ENCODE data around the gene ZNHIT2.

ZNHIT2 gene

GRCh38 chr11:65134240-65134951, 16.9 kb upstream of the ZNHIT2 start, which contains the start of gene SYVN1:
TSS of gene SYVN1 (minus strand) at chr11:65134519. CDS start at chr11:65133601, 918 bp downstream.
- Histone ChIP-seq H3K36me3 (ENCODE audit: insufficient read depth, low read length) (peaks cover 3% of the 10 kb centered on the region; the same call in 1 of the 2 replicates), H3K4me3 (ENCODE audit: low read depth, low read length) (peak within 1 kb of the TSS; percentile 85), H3K27ac (ENCODE audit: low read depth, low read length) (peak within 1 kb of the TSS; percentile 93), H3K79me2 (ENCODE audit: control insufficient read depth, insufficient read depth, low read length, unreplicated experiment) (peaks cover 29% of the 10 kb centered on the region), H3K4me1 (ENCODE audit: control insufficient read depth, insufficient read depth, low read length, unreplicated experiment) (peaks cover 6% of the 10 kb centered on the region), H3K27me3 (ENCODE audit: insufficient read depth, low read length) (no peaks in the 10 kb centered on the region), H2AFZ (ENCODE audit: low read length, unreplicated experiment) (peak within 1 kb of the TSS; percentile 46)

GRCh38 chr11:65133724-65134123, 16.2 kb upstream of the ZNHIT2 start:
- Histone ChIP-seq H3K27me3 (ENCODE audit: insufficient read depth, low read length) (no peaks in the 10 kb centered on the region), H3K79me2 (ENCODE audit: control insufficient read depth, insufficient read depth, low read length, unreplicated experiment) (peaks cover 29% of the 10 kb centered on the region), H3K4me3 (ENCODE audit: low read depth, low read length) (peak overlapping the region; percentile 85), H3K4me1 (ENCODE audit: control insufficient read depth, insufficient read depth, low read length, unreplicated experiment) (peaks cover 6% of the 10 kb centered on the region), H3K36me3 (ENCODE audit: insufficient read depth, low read length) (peaks cover 3% of the 10 kb centered on the region; the same call in 1 of the 2 replicates), H3K27ac (ENCODE audit: low read depth, low read length) (peak overlapping the region; percentile 93; the same call in 1 of the 2 replicates), H2AFZ (ENCODE audit: low read length, unreplicated experiment) (no peak overlapping the region)

DNA sequence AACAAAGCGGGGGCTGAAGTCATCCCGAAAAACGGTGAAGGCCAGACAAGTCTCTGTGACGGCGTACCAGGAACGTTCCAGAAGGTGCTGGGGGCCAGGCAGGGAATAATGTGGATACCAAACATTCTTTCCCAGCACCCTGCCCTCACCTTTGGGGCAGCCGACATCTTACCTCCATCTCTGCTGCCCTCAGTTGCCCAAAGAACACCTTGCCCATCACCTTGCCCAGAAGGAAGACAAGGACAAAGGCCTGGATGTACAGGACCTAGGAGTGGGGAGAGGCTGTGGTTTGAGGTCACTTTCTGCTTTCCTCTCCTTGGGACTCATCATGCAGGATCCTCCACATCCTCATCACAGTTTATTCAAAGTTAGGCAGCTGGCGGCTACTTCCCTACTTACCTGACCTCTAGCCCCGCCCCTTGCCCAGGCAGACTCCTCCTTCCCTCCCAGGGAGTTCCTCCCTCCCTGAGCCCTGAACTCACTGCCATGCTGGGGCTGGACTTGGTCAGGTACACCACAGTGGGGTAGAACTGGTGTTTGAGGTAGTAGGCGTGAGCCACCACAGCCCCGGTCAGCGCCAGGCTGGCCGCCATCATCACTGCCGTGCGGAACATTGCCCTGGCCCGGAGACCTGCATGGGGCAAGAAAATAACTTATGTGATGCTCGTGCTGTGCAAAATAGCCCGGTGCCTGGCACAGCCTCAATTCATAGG, 15.6 kb upstream of the ZNHIT2 start:
- peaks cover 6% of the 10 kb centered on the region for H3K4me1 ChIP-seq (ENCODE audit: control insufficient read depth, insufficient read depth, low read length, unreplicated experiment)
- H3K4me3 ChIP-seq (ENCODE audit: low read depth, low read length): peak overlapping the region; percentile 85
- no peak overlapping the region for H2AFZ ChIP-seq (ENCODE audit: low read length, unreplicated experiment)
- peaks cover 29% of the 10 kb centered on the region for H3K79me2 ChIP-seq (ENCODE audit: control insufficient read depth, insufficient read depth, low read length, unreplicated experiment)
- H3K27ac ChIP-seq (ENCODE audit: low read depth, low read length): no peak overlapping the region
- H3K27me3 ChIP-seq (ENCODE audit: insufficient read depth, low read length): no peaks in the 10 kb centered on the region
- peaks cover 3% of the 10 kb centered on the region; the same call in 1 of the 2 replicates for H3K36me3 ChIP-seq (ENCODE audit: insufficient read depth, low read length)

- H3K79me2 ChIP-seq (ENCODE audit: control insufficient read depth, insufficient read depth, low read length, unreplicated experiment): peaks cover 29% of the 10 kb centered on the region
- peaks cover 3% of the 10 kb centered on the region; the same call in 1 of the 2 replicates for H3K36me3 ChIP-seq (ENCODE audit: insufficient read depth, low read length)
- no peaks in the 10 kb centered on the region for H3K27me3 ChIP-seq (ENCODE audit: insufficient read depth, low read length)
- H3K4me1 ChIP-seq (ENCODE audit: control insufficient read depth, insufficient read depth, low read length, unreplicated experiment): peaks cover 6% of the 10 kb centered on the region
- H3K27ac ChIP-seq (ENCODE audit: low read depth, low read length): no peak overlapping the region
- H3K4me3 ChIP-seq (ENCODE audit: low read depth, low read length): peak overlapping the region; percentile 85; the same call in 1 of the 2 replicates
- H2AFZ ChIP-seq (ENCODE audit: low read length, unreplicated experiment): no peak overlapping the region
Observed at GRCh38 chr11:65132238-65132987, 14.9 kb upstream of the ZNHIT2 start.

GRCh38 chr11:65131895-65132237, 14.4 kb upstream of the ZNHIT2 start:
- peaks cover 6% of the 10 kb centered on the region for H3K4me1 ChIP-seq (ENCODE audit: control insufficient read depth, insufficient read depth, low read length, unreplicated experiment)
- H3K79me2 ChIP-seq (ENCODE audit: control insufficient read depth, insufficient read depth, low read length, unreplicated experiment): peaks cover 29% of the 10 kb centered on the region
- no peak overlapping the region for H3K27ac ChIP-seq (ENCODE audit: low read depth, low read length)
- peaks cover 3% of the 10 kb centered on the region; the same call in 1 of the 2 replicates for H3K36me3 ChIP-seq (ENCODE audit: insufficient read depth, low read length)
- H3K27me3 ChIP-seq (ENCODE audit: insufficient read depth, low read length): no peaks in the 10 kb centered on the region
- H3K4me3 ChIP-seq (ENCODE audit: low read depth, low read length): no peak overlapping the region
- H2AFZ ChIP-seq (ENCODE audit: low read length, unreplicated experiment): no peak overlapping the region

- Histone ChIP-seq H3K4me3 (ENCODE audit: low read depth, low read length) (no peak overlapping the region), H2AFZ (ENCODE audit: low read length, unreplicated experiment) (no peak overlapping the region), H3K4me1 (ENCODE audit: control insufficient read depth, insufficient read depth, low read length, unreplicated experiment) (peaks cover 6% of the 10 kb centered on the region), H3K79me2 (ENCODE audit: control insufficient read depth, insufficient read depth, low read length, unreplicated experiment) (peaks cover 29% of the 10 kb centered on the region), H3K27ac (ENCODE audit: low read depth, low read length) (no peak overlapping the region), H3K36me3 (ENCODE audit: insufficient read depth, low read length) (peaks cover 3% of the 10 kb centered on the region; the same call in 1 of the 2 replicates), H3K27me3 (ENCODE audit: insufficient read depth, low read length) (no peaks in the 10 kb centered on the region)
Observed at GRCh38 chr11:65131417-65131776, 13.9 kb upstream of the ZNHIT2 start.

- peaks cover 3% of the 10 kb centered on the region; the same call in 1 of the 2 replicates for H3K36me3 ChIP-seq (ENCODE audit: insufficient read depth, low read length)
Observed at GRCh38 chr11:65130631-65131416, 13.3 kb upstream of the ZNHIT2 start.

DNA sequence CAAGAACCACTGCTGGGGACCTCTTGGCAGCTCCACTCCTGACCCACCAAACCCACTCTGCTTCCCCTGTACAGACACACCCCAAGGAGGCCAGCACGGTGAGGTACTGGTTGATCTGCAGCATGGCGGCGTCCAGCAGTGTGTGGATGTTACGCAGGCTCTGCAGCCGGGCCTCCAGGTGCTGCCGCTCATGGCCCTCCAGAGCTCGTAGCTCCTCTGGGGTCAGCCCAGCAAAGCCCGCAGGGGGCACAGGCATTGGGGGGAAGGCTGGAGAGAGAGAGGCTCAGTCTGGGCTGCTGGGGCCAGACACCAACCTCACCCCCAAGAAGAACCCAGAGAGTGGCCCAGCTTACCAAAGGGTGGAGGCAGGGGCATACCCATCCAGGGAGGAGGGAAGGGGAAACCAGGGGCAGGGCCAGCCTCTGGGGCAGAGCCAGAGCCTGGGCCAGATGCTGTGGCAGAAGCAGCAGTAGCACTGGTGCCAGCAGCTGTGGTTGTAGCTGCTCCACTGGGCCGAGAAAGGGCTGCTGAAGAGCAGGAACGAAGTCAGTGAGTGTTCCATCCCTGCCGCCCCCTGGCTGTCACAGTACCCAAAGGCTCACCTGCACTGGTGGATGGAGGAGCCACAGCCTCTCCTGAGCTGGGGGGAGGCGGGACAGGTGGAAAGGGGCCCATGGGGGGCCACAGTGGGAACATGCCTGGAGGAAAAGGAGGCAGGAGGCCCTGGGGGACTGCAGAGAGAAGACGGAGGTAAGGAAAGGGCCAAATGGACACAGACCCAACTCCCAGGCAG, 12.3 kb upstream of the ZNHIT2 start:
- no peak overlapping the region for H2AFZ ChIP-seq (ENCODE audit: low read length, unreplicated experiment)
- H3K4me1 ChIP-seq (ENCODE audit: control insufficient read depth, insufficient read depth, low read length, unreplicated experiment): peaks cover 6% of the 10 kb centered on the region
- peaks cover 26% of the 10 kb centered on the region for H3K79me2 ChIP-seq (ENCODE audit: control insufficient read depth, insufficient read depth, low read length, unreplicated experiment)
- H3K27ac ChIP-seq (ENCODE audit: low read depth, low read length): no peak overlapping the region
- peaks cover 3% of the 10 kb centered on the region; the same call in 1 of the 2 replicates for H3K36me3 ChIP-seq (ENCODE audit: insufficient read depth, low read length)
- no peaks in the 10 kb centered on the region for H3K27me3 ChIP-seq (ENCODE audit: insufficient read depth, low read length)
- no peak overlapping the region for H3K4me3 ChIP-seq (ENCODE audit: low read depth, low read length)

More at GRCh38 chr11:65130631-65131416, 13.3 kb upstream of the ZNHIT2 start:
- Histone ChIP-seq H3K27me3 (ENCODE audit: insufficient read depth, low read length) (no peaks in the 10 kb centered on the region), H3K79me2 (ENCODE audit: control insufficient read depth, insufficient read depth, low read length, unreplicated experiment) (peaks cover 29% of the 10 kb centered on the region), H3K4me3 (ENCODE audit: low read depth, low read length) (no peak overlapping the region), H2AFZ (ENCODE audit: low read length, unreplicated experiment) (no peak overlapping the region), H3K4me1 (ENCODE audit: control insufficient read depth, insufficient read depth, low read length, unreplicated experiment) (peaks cover 6% of the 10 kb centered on the region), H3K27ac (ENCODE audit: low read depth, low read length) (no peak overlapping the region)

DNA sequence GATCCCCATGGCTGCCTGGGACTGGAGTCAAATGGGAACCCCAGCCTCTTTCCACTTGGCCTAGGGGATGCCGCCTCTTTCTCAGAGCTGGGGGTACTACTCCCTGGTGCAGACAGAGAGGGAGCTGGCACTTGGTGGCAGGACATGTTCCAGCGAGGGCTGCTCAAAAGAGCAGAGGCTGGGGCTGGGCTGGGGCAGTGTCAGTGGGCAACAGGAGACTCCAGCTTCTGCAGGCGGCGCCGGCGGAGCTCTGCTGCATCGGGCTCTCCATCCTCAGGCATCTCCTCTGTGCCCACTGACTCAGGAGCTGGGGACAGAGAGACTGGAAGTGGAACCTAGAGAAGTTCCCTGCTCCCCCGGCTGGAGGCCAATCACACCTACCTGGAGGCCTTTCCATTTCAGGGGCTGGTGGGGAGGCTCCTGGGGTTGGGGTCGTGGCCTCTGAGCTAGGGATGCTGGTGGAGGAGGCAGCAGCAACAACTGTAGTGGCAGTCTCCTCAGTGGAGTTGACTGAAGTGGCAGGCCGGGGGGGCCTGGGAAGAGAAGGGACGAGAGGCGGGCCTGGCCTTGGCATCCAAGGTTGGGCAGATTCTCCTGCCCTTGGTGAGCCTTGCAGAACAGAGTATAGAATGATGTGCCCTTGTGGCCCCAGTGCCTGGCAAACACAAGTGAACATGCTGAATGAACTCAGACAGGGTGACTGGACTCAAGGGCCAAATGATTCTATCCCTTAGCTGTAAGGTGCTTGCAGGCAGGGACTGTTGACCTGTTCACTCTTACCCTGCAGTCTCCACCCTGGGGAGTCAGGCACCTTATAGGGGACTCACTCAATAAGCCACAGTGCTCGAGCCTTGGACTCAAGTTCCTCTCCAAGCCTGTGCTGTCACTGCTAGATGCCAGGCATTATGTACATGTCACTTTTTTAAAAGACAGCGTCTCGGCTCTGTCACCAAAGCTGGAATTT, 11.0 kb upstream of the ZNHIT2 start:
- Histone ChIP-seq H3K79me2 (ENCODE audit: control insufficient read depth, insufficient read depth, low read length, unreplicated experiment) (peaks cover 30% of the 10 kb centered on the region), H3K4me1 (ENCODE audit: control insufficient read depth, insufficient read depth, low read length, unreplicated experiment) (peaks cover 6% of the 10 kb centered on the region), H3K27me3 (ENCODE audit: insufficient read depth, low read length) (no peaks in the 10 kb centered on the region), H2AFZ (ENCODE audit: low read length, unreplicated experiment) (no peak overlapping the region), H3K4me3 (ENCODE audit: low read depth, low read length) (no peak overlapping the region), H3K27ac (ENCODE audit: low read depth, low read length) (no peak overlapping the region), H3K36me3 (ENCODE audit: insufficient read depth, low read length) (peaks cover 6% of the 10 kb centered on the region; the same call in 1 of the 2 replicates)

Measured in ACC112 (cell line).